ENCODE measurements around the gene DDX20. TPM values are rescaled to one million over a fixed set of nuclear protein-coding genes. Genes with fewer than 3 reads are reported as not detected.

Gene DDX20
- total and polyA plus RNA-seq, 2 donors (not counting 3 experiments of a cell fraction or from before 2014, with no cell fraction given) = 4.1 to 15.9 TPM

- H3K9me1 ChIP-seq (replicated peaks; ENCODE audit: control insufficient read depth, extremely low read depth, insufficient read depth, low read length) = peaks cover 2% of the 10 kb centered on the region
- DNase-seq (ENCODE audit: low read depth, low spot score) = peak; percentile 70
- H3K36me3 ChIP-seq (ENCODE audit: control insufficient read depth in 2 of 2, extremely low read depth in 1 of 2, insufficient read depth in 2 of 2, low read length in 2 of 2) = peaks cover 2 to 8% of the 10 kb centered on the region in 2 experiments
- TF ChIP-seq MAX (IDR thresholded peaks at IDR 0.05; ENCODE audit: insufficient read depth, insufficient read length) = no peak
- peak; percentile 18 for TF ChIP-seq POLR2A (IDR thresholded peaks at IDR 0.05; ENCODE audit: low read depth, low read length)
- TF ChIP-seq, protein P1, sequence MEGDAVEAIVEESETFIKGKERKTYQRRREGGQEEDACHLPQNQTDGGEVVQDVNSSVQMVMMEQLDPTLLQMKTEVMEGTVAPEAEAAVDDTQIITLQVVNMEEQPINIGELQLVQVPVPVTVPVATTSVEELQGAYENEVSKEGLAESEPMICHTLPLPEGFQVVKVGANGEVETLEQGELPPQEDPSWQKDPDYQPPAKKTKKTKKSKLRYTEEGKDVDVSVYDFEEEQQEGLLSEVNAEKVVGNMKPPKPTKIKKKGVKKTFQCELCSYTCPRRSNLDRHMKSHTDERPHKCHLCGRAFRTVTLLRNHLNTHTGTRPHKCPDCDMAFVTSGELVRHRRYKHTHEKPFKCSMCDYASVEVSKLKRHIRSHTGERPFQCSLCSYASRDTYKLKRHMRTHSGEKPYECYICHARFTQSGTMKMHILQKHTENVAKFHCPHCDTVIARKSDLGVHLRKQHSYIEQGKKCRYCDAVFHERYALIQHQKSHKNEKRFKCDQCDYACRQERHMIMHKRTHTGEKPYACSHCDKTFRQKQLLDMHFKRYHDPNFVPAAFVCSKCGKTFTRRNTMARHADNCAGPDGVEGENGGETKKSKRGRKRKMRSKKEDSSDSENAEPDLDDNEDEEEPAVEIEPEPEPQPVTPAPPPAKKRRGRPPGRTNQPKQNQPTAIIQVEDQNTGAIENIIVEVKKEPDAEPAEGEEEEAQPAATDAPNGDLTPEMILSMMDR (IDR thresholded peaks at IDR 0.05; ENCODE audit: extremely low read depth in 1 of 2, insufficient read depth in 1 of 2, low read depth in 1 of 2, low read length in 2 of 2) = peak; percentile 51 to 62
- no peak for TF ChIP-seq EZH2 (IDR thresholded peaks at IDR 0.05; ENCODE audit: borderline replicate concordance, low read depth, low read length, severe bottlenecking)
- no peaks in the 10 kb centered on the region for H4K20me1 ChIP-seq (replicated peaks; ENCODE audit: control insufficient read depth, extremely low read depth, insufficient read depth, low read length)
- no peaks in the 10 kb centered on the region for H3K27me3 ChIP-seq (ENCODE audit: control insufficient read depth in 2 of 2, insufficient read depth in 2 of 2, low read length in 2 of 2)
- dilution Hi-C loops (cut with MboI; ENCODE audit: extremely low pct_ligation_motif_present, low sequenced_read_pairs) = no loop called here
- H3K4me1 ChIP-seq (ENCODE audit: control insufficient read depth, extremely low read depth, insufficient read depth, low read length) = no peaks in the 10 kb centered on the region
- H3K27ac ChIP-seq (ENCODE audit: insufficient read depth, low read depth, low read length) = no peak overlapping the region
- H3K79me2 ChIP-seq (ENCODE audit: control insufficient read depth, insufficient read depth, low read length) = peaks cover 17% of the 10 kb centered on the region
- intact Hi-C loops (cut with micrococcal nuclease) = loop anchor here (1.0 kb wide), 4 partner anchors 54 to 546 kb away; no protein-coding TSS in a partner anchor
- no peaks in the 10 kb centered on the region for H3K9me3 ChIP-seq (replicated peaks; ENCODE audit: control insufficient read depth, insufficient read depth, low read length)
- peak; percentile 63 for FAIRE-seq
- no peak overlapping the region for H3K9ac ChIP-seq (replicated peaks; ENCODE audit: extremely low read depth, insufficient read depth, low read length)
- no peak overlapping the region for H3K4me2 ChIP-seq (ENCODE audit: insufficient read depth, low read length)
- H3K4me3 ChIP-seq (replicated peaks in 1 of 3; ENCODE audit: insufficient read depth in 1 of 3, low read depth in 1 of 3, low read length in 3 of 3) = no peak overlapping the region
- BruUV-seq (replicated peaks) = no TSS peak
- no peak overlapping the region for H2AFZ ChIP-seq (ENCODE audit: low read depth, low read length)
- CTCF ChIA-PET = interaction anchor here (0.6 to 5.4 kb wide), 34 partner anchors 9 to 599 kb away, joined by 3 to 125 read pairs (median 5); partner anchors contain the start of genes C1orf162 and DDX20
- POLR2A ChIA-PET = interaction anchor here (0.7 kb wide), 1 partner anchor 22 kb away, joined by 3 read pairs; no protein-coding TSS in a partner anchor
Measured at GRCh38 chr1:111769517-111770146, 13.9 kb downstream of the DDX20 start.

All from endothelial cell of umbilical vein (primary cell).